HEK293 (cell line): Measurements from ENCODE around the gene DNAJC11.

Experiments
- HIC1 ChIP-seq: fragments of 450-650 bp; formaldehyde crosslinking; IDR thresholded peaks from 2 replicates; pipeline ENCODE4 v1.5.1; 2016; ENCODE audit warnings: missing biosample characterization, missing genetic modification characterization
- IKZF3 ChIP-seq: fragments of 450-650 bp; IDR thresholded peaks from 2 replicates; pipeline ENCODE4 v1.5.0; 2018; ENCODE audit warnings: missing biosample characterization, mild to moderate bottlenecking, missing genetic modification characterization, moderate library complexity
- KLF16 ChIP-seq: fragments of 450-650 bp; formaldehyde crosslinking; IDR thresholded peaks from 2 replicates; pipeline ENCODE4 v1.5.1; 2017; ENCODE audit warnings: missing biosample characterization, missing genetic modification characterization
- KLF17 ChIP-seq: fragments of 450-650 bp; formaldehyde crosslinking; IDR thresholded peaks from 2 replicates; pipeline ENCODE4 v1.5.1; 2016; ENCODE audit warnings: missing biosample characterization, missing genetic modification characterization
- PRDM6 ChIP-seq: fragments of 450-650 bp; formaldehyde crosslinking; IDR thresholded peaks from 2 replicates; pipeline ENCODE4 v1.5.1; 2017; ENCODE audit warnings: missing biosample characterization, missing genetic modification characterization
- SP7 ChIP-seq: fragments of 450-650 bp; formaldehyde crosslinking; IDR thresholded peaks from 2 replicates; pipeline ENCODE4 v1.5.1; 2016; ENCODE audit warnings: missing biosample characterization, missing genetic modification characterization
- YY2 ChIP-seq: fragments of 450-650 bp; formaldehyde crosslinking; IDR thresholded peaks from 2 replicates; pipeline ENCODE4 v1.5.1; 2016; ENCODE audit warnings: missing biosample characterization, missing genetic modification characterization
- ZBTB49 ChIP-seq: fragments of 450-650 bp; formaldehyde crosslinking; IDR thresholded peaks from 2 replicates; pipeline ENCODE4 v1.5.1; 2016; ENCODE audit warnings: missing biosample characterization, missing genetic modification characterization, low read depth
- ZNF10 ChIP-seq: fragments of 450-650 bp; formaldehyde crosslinking; IDR thresholded peaks from 2 replicates; pipeline ENCODE4 v1.5.1; 2017; ENCODE audit warnings: missing biosample characterization, missing genetic modification characterization
- ZNF184 ChIP-seq: fragments of 450-650 bp; IDR thresholded peaks from 2 replicates; pipeline ENCODE4 v1.5.1; 2018; ENCODE audit warnings: missing biosample characterization, mild to moderate bottlenecking, missing genetic modification characterization
- ZNF223 ChIP-seq: fragments of 450-650 bp; formaldehyde crosslinking; IDR thresholded peaks from 2 replicates; pipeline ENCODE4 v1.5.1; 2016; ENCODE audit warnings: missing biosample characterization, missing genetic modification characterization
- ZNF26 ChIP-seq: fragments of 450-650 bp; formaldehyde crosslinking; IDR thresholded peaks from 2 replicates; pipeline ENCODE4 v1.5.1; 2016; ENCODE audit warnings: missing biosample characterization, missing genetic modification characterization
- ZNF292 ChIP-seq: fragments of 450-650 bp; formaldehyde crosslinking; IDR thresholded peaks from 2 replicates; pipeline ENCODE4 v1.5.1; 2016; ENCODE audit warnings: low read depth, missing biosample characterization, missing genetic modification characterization, borderline replicate concordance
- ZNF341 ChIP-seq: fragments of 450-650 bp; formaldehyde crosslinking; IDR thresholded peaks from 2 replicates; pipeline ENCODE4; 2016; ENCODE audit warnings: low read depth, missing biosample characterization, missing genetic modification characterization
- ZNF423 ChIP-seq: fragments of 450-650 bp; formaldehyde crosslinking; IDR thresholded peaks from 2 replicates; pipeline ENCODE4 v1.5.1; 2016; ENCODE audit warnings: missing biosample characterization, missing genetic modification characterization
- ZNF501 ChIP-seq: fragments of 450-650 bp; formaldehyde crosslinking; IDR thresholded peaks from 2 replicates; pipeline ENCODE4 v1.5.1; 2016; ENCODE audit warnings: missing biosample characterization, missing genetic modification characterization
- ZNF513 ChIP-seq: fragments of 450-650 bp; IDR thresholded peaks from 2 replicates; pipeline ENCODE4 v1.5.1; 2018; ENCODE audit warnings: missing biosample characterization, missing genetic modification characterization
- ZNF529 ChIP-seq: fragments of 450-650 bp; formaldehyde crosslinking; IDR thresholded peaks from 2 replicates; pipeline ENCODE4 v1.5.1; 2017; ENCODE audit warnings: missing genetic modification characterization, missing biosample characterization; ENCODE audit not compliant: insufficient replicate concordance
- ZNF544 ChIP-seq: fragments of 450-650 bp; formaldehyde crosslinking; IDR thresholded peaks from 2 replicates; pipeline ENCODE4 v1.5.0; 2017; ENCODE audit warnings: missing biosample characterization, missing genetic modification characterization
- ZNF596 ChIP-seq: fragments of 450-650 bp; IDR thresholded peaks from 2 replicates; pipeline ENCODE4 v1.5.0; 2018; ENCODE audit warnings: missing biosample characterization, mild to moderate bottlenecking, missing genetic modification characterization, moderate library complexity
- ZNF600 ChIP-seq: fragments of 450-650 bp; formaldehyde crosslinking; IDR thresholded peaks from 2 replicates; pipeline ENCODE4 v1.5.1; 2016; ENCODE audit warnings: missing biosample characterization, missing genetic modification characterization
- ZNF660 ChIP-seq: fragments of 450-650 bp; IDR thresholded peaks from 2 replicates; pipeline ENCODE4 v1.5.1; 2018; ENCODE audit warnings: missing biosample characterization, mild to moderate bottlenecking, missing genetic modification characterization
- ZNF664 ChIP-seq: fragments of 450-650 bp; formaldehyde crosslinking; IDR thresholded peaks from 2 replicates; pipeline ENCODE4 v1.5.1; 2016; ENCODE audit warnings: missing biosample characterization, missing genetic modification characterization
- ZNF692 ChIP-seq: fragments of 450-650 bp; formaldehyde crosslinking; IDR thresholded peaks from 2 replicates; pipeline ENCODE4 v1.5.1; 2016; ENCODE audit warnings: missing biosample characterization, missing genetic modification characterization
- ZNF704 ChIP-seq: fragments of 450-650 bp; formaldehyde crosslinking; IDR thresholded peaks from 2 replicates; pipeline ENCODE4 v1.5.1; 2016; ENCODE audit warnings: missing biosample characterization, missing genetic modification characterization
- ZNF792 ChIP-seq: fragments of 450-650 bp; formaldehyde crosslinking; IDR thresholded peaks from 2 replicates; pipeline ENCODE4 v1.5.1; 2016; ENCODE audit warnings: missing biosample characterization, missing genetic modification characterization

DNAJC11 gene

GRCh38 chr1:6601923-6602668 lies 99.5 kb downstream of the DNAJC11 start (continued):
- TF ChIP-seq ZBTB49 (tag by site-specific recombination) (no peak), ZNF423 (tag by site-specific recombination) (no peak), ZNF660 (tag by site-specific recombination) (0 out of 2 replicates have a peak, but pooled peaks have one; percentile 17), ZNF692 (tag by site-specific recombination) (peak; percentile 28; the same call in 1 of the 2 replicates), ZNF792 (tag by site-specific recombination) (peak; percentile 43; the same call in 1 of the 2 replicates), ZNF10 (tag by site-specific recombination) (peak; percentile 60; the same call in 1 of the 2 replicates), ZNF184 (tag by site-specific recombination) (no peak), HIC1 (no peak), ZNF664 (no peak), SP7 (tag by site-specific recombination) (peak; percentile 19; the same call in 1 of the 2 replicates), IKZF3 (tag by site-specific recombination) (no peak), YY2 (peak; percentile 49; the same call in 1 of the 2 replicates), ZNF223 (tag by site-specific recombination) (no peak), PRDM6 (tag by site-specific recombination) (no peak), ZNF513 (tag by site-specific recombination) (no peak), KLF16 (tag by site-specific recombination) (0 out of 2 replicates have a peak, but pooled peaks have one; percentile 19), ZNF341 (tag by site-specific recombination) (0 out of 2 replicates have a peak, but pooled peaks have one; percentile 12), ZNF26 (no peak), ZNF544 (tag by site-specific recombination) (no peak), ZNF501 (peak; percentile 79), ZNF292 (tag by site-specific recombination) (no peak), KLF17 (tag by site-specific recombination) (peak; percentile 44; the same call in 1 of the 2 replicates), ZNF704 (tag by site-specific recombination) (no peak), ZNF600 (tag by site-specific recombination) (peak; percentile 82), ZNF596 (tag by site-specific recombination) (0 out of 2 replicates have a peak, but pooled peaks have one; percentile 40), ZNF529 (no peak)
